NCI-H446 (cell line): ENCODE data around the gene ZNF302.
"Not testable (repeated sequence)": the region's sequence is repeated elsewhere in the genome, so short reads cannot be mapped to it uniquely, and the experiment has no call there.

Experiments
- DNase-seq, 2 experiments: peaks; one replicate each; lab custom pipeline; 2025; lab: John Stamatoyannopoulos, UW

The ZNF302 gene

DNA sequence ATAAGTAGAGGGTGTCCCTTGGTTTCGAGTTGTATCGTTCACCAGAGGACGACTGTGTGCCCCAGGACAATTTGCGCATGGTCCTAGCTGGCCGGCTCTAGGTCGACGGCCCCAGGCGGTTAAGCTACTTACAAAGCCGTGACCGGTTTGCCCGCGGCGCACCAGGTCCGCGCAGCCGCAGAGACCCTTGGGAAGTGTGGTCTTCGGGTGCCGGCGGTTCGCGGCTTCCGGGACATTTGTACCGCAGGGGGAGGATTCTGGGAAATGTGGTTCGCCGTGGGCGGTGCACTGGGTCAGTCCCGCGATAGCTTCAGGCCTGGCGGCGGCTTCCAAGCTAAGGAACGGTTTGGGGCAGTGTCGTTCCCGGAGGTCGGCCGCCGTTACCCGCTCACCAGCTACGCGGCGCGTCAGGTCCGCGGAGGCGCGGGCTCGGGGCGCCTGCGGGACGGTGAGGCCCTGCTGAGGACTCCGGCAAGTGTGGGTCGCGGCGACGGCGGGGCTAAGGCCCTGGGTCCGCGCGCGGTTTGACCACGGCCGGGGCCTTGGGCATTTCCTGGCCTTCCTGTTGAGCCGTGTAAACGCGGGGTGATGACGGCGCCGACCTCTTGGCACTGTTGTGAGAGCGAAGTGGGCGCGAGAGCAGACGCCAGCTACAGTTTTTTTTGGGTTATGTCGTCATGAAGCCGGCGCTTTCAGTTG, at the start of gene ZNF302:
ZNF302 (plus strand) TSS at position 293 of the 699 bp plus-strand sequence. CDS start 1,127 bp downstream, outside the sequence.
- peak; percentile 93 to 98 for DNase-seq

DNA sequence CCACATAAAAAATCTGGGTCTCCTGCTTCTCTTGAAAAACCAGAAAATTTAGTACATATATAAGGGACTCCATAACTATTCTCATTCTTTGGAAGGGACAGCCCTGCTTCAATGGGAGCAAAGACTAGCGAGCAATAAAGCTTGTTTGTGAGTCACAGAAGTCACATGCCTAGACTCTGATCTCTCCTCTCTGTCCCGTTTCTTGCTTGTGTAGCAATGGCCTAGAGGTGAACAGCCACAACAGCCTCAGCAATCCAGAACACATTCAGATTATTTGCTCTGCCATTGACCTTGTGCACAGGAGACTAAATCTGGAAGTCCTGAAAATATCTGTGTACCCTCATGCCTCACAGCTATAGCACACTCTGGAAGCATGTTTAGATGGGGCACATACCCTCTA, 43.7 kb upstream of the ZNF302 start:
- DNase-seq, result no peak

DNA sequence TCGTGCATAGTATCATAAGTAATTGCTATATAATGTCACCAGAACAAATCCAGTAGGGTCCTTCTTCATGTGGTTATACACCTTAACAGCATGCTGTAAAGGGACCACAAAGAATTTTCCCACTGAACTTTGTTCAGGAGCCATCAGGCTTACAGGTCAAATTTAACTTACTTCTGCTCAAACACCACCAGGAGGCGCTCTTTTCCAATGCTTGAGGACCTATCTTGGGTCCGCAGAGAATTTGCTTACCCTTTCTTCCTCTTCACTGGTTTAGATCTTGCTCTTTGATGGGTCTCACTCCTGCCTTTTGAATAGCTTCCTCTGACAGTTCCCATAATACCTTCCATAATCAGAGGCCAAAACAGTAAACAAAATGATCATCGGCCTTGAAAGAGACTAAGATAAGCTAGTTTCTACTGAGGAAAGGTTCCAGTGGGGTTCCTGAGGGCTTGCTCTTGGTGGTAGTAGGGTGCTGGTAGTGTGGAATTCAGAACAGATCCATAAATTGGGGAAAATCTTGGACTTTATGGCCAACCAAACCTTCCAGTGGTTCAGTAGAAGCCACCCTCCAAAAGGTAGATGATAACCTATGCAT, 37.9 kb upstream of the ZNF302 start:
- peak; percentile 62 to 85 for DNase-seq

DNA sequence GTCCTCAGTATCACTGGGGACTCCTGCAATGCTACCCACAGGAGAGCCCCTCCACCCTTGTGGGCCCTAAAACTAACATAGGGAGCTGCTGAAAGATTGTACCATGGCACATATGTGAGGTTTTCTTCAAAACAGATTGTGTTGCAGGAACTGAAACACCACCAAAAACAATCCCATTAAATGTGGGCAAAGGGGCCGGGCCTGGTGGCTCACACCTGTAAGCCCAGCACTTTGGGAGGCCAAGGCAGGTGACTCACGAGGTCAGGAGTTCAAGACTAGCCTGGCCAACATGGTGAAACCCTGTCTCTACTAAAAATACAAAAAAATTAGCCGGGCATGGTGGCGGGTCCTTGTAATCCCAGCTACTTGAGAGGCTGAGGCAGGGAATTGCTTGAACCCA, 35.2 kb upstream of the ZNF302 start:
- no peak for DNase-seq

DNA sequence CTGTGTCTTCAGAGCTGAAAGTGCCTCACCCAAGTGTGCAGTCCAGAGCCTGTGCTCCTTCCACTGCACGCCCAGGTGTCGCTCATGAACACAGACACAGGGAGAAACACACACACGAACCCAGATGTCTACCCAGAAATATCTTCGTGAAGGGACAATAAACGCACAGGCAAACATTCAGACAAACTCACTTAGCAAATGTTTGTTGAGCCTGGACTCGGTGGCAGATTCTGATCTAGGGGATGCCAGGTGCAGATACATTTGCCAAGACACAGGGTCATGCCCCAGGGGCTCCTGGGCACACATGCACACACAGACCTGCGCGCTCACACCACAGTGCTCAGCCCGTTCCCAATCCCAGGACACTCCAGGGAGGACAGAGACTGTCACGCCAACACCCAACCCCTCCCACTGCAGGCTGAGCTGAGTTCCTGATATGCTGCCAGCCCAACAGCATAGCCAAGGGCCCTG, 32.5 kb upstream of the ZNF302 start:
- DNase-seq, result no peak

DNA sequence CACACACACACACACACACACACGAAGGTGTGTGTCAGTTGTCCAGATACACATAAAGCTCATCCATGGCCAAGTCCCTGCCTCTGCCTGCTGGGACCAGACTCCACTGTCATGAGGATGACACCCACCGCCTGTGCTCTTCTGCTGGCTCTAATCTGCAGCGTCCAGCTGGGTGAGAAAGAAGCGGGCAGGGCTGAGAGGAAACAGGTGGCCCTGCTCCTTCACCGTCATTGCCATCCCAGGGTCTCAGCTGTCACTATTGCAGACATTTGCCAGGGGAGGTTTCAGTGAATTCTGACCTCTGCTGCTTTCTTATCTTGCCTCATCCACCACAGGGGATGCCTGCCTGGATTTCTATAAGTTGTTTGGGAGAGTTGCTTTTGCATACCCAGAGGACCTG, 31.9 kb upstream of the ZNF302 start:
- DNase-seq, result no peak

DNA sequence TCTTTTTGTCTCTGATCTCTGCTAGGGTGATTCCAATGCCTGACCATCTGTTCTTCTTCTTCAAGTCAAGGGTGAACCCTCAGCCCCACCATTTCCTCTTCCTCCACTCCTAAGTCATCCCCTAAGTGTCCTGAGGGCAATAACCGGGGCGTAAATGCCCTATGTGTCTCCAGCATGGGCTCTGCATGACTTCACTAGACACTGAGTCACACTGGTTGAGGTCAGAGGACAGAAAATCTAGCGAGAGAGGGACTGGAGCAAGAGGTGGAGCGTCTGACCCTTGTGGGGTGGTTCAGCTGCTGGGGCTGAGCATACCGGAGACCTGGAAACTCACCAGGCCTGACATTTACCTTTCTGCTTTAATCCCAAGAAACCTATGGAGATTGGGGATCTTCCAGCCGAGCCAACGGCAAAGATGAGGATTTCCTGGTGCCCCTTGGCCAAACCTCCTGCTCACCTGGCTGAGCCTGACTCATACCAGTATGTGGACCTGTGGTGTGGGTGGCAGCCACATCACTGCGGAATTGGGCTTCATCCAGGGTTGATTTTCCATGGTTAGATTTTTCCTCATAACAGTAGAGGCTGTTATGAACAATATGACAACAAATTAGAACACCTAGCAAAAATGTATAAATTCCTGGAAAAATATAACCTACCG, 27.5 kb upstream of the ZNF302 start:
- no peak for DNase-seq

DNA sequence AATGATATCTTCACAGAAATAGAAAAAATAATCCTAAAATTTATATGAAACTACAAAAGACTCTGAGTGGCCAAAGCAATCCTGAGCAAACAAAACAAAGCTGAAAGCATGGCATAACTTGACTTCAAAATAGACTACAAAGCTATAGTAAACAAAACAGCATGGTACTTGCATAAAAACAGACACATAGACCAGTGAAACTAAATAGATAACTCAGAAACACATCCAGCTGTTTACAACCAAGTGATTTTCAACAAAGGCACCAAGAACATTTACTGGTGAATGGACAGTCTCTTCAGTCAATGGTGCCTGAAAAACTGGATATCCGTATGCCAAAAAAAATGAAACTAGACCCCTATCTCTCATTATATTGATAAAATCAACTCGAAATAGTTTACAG, 25.7 kb upstream of the ZNF302 start:
- no peak for DNase-seq

DNA sequence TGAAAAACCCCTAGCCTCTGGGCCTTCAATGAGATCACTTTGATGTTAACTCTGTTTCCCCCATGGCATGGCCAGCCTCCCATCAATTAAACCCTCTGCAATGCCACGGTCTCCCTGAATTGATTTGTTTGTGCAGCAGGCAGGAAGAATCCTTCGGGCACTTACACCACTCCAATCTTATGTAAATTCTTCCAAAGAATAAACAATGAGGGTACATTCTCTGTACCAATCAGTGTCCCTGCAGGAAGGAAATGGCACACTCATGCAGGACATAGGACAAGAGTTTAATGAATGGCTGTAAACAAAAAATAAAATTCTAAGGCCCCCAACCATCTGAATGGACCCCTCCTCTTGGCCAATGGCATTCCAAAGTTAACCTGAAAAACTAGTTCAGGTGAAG, 22.7 kb upstream of the ZNF302 start:
- no peak for DNase-seq

DNA sequence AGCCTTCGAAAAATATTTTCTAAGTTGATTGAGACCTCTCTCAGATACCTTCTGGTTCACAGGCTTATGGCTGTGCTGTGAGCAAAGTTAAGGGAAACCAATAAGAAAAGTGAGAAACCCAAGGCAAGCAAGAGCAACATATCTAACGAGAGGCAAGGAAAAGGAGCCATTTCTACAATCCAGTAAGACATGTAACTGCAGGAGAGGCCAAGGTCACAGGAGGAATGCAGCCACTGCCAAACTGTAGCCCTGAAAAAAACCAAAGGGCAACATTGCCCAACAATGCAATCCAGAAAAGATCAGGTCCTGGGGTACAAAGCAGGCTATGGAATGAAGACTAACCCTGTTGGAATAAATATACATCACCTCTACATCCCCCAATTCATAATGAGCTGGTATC, 21.8 kb upstream of the ZNF302 start:
- DNase-seq, result no peak

DNA sequence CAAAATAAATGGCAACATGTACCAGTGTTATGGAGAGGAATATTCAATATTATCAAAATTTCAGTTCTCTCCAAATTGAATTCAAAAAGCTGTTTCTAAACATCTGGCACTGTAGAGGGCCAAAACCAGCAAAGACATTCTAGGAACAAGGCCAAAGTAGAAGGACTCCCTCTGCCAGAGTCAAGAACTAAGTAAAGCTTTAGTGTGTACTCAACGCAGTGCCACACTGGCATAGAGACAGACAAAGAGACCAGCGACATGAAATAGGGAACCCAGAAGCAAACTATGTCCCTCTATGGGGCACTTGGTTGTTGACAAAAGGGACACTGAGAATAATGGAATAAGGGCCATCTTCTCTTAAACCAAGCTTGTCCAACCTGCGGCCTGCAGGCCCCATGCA, 16.1 kb upstream of the ZNF302 start:
- peak; percentile 14 to 57 for DNase-seq

DNA sequence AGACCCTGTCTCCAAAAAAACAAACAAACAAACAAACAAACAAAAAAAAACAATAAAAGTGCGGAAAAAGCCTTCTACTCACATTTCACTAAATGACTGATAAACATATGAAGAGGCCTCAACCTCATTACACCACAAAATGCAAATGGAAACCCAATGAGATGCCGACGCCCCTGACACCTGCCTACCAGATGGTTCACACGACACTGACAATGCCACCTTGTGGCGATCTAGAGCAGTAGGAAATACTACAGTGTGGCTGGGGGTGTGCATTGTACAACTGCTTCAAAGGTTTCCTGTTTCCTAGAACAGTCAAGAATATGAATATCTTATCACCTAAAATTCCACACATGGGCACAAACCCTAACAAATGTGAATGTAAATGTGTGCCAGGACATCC, 14.6 kb upstream of the ZNF302 start:
- DNase-seq, result peak in 1 of 2 experiments; percentile 42

DNA sequence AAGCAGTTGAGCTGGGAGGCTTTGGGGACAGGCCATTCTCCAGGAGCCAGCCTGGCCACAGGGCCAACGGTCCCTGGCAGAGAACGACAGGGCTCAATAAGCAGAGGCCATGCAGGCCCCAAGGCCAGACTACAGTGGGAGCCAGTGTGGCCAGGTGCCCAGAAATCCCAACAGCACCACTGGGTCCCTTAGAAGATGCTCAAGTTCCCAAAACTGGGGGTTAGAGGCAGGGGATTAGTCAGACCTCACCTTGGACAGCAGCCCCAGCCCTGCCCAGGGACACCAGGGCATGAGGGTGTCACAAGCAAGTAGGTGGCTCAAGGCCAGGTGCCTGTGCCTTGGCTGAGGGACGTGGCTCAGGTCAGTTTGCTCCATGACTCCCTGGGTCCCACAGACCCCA, 13.3 kb upstream of the ZNF302 start:
- no peak for DNase-seq

DNA sequence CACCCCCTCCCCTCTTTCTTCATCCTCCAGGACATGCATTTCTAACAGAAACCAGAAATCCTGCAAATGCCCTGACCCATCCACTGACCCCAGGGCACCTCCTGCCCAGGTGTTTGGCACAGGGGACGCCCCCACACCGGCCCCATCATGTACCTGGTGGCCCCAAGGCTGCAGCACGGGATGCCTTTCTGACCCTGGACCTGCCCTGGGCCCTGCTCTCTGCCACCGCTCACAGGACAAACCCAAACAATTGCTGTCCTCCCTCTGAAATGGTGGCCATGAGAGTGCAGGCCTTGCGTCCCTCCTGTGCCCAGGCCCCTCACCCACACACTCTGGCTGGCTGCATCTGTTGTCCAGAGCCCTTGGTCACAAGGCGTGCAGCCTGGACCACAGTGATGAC, 12.6 kb upstream of the ZNF302 start:
- no peak for DNase-seq

DNA sequence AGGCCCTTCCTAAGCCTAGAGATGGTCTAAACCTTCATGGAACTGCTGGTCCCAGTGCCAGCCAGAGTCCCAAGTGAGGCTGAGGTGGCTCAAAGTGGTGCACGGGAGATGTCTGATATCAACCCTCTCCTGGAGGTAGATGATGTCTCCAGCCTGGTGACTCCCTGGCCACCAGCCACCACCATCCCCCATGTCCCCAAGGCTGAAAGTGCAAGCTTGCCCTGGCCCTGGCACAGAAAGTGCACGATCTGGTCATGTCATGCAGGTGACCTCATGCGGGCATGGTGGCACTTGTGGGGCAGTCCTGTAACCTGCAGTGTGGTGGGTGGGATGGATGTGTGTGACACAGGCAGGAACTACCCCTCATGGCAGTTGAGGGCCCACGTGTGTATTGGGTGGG, 12.2 kb upstream of the ZNF302 start:
- DNase-seq, result not testable (repeated sequence)

DNA sequence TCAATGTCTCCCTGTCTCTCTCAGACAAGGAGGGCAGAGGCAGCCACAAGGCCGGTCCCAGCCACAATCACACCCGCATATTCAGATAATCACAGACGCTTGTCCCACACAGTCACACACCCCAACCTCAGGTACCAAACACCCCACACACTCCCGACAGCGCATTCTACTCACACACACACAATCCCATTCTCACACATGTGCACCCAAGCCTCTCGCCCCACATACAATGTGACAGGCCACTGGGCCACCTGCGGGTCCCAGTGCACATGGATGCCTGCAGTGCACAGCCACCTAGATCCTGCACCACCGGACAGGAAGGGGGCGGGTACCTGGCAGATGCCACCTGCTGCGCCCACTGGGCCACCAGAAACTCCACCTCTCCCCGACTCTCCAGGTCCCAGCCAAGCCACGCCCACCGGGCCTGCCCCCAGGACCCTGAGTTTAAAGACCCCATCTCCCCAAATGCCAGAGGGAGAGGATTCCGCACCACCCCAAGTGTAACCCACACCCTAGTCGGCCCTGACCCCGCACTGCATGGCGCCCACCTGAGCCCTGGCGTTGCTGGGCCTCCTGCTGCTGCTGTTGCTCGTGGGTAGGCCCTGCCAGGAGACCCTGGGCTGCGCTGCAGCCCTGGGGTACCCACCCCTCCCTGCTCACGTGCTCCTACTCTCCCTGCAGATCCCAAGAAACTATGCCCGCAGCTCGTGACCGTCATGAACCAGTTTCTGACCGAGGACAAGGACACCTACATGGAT, 11.1 kb upstream of the ZNF302 start:
- DNase-seq, result no peak

DNA sequence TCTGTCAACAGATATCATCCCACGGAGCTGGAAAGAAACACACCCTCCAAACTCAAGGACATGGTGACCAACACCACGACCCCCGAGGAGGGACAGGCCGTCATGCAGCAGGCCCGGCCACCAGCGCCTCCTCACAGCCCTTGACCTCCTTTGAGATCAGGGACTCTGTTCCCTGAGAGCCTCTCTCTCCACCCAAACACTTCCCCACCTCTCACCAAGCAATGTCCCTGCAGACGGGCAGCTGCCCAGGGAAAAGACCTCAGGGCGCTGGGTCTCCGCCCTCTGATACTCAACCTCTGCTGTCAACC, 10.6 kb upstream of the ZNF302 start:
- DNase-seq, result no peak

DNA sequence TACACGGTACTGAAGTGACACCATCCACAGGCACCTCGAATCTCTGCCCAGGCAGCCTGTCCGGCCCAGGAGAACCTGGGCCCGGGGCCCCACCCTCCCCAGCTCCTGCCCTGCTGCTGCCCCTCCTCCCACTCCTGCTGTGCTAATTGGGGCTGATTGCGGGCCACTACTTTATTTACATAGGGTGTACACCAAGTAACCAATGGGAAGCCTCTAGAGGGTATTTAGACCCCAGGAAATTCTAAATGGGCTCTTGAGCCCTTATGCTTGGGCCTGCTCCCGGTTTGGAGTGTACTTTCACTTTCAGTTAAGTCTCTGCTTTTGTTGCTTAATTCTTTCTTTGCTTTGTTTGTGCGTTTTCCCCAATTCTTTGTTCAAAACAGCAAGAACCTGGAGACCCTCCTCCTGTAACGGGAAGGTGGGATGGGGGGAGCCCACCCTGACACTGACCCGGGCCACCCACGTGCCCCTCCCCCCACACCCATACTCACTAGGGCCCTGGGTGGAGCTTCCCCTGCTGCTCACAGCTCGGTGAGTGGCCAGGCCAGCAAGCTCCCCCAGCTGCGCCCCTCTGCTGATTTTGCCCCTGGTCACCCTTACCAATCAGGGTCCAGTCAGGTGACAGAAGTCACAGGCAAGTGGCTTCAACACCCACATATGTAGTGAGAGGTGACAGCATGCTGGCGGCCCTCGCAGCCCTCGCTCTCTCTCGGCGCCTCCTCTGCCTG, 10.0 kb upstream of the ZNF302 start:
- no peak for DNase-seq

DNA sequence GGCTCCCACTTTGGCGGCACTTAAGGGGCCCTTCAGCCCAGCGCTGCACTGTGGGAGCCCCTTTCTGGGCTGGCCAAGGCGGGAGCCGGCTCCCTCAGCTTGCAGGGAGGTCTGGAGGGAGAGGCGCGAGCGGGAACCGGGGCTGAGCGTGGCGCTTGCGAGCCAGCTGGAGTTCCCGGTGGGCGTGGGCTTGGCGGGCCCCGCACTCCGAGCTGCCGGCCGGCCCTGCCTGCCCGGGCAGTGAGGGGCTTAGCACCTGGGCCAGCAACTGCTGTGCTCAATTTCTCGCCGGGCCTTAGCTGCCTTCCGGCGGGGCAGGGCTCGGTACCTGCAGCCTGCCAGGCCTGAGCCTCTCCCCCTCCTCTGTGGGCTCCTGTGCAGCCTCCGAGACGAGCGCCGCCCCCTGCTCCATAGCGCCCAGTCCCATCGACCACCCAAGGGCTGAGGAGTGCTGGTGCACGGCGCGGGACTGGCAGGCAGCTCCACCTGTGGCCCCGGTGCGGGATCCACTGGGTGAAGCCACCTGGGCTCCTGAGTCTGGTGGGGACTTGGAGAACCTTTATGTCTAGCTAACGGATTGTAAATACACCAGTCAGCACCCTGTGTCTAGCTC, 9.3 kb upstream of the ZNF302 start:
- DNase-seq, result not testable (repeated sequence)

DNA sequence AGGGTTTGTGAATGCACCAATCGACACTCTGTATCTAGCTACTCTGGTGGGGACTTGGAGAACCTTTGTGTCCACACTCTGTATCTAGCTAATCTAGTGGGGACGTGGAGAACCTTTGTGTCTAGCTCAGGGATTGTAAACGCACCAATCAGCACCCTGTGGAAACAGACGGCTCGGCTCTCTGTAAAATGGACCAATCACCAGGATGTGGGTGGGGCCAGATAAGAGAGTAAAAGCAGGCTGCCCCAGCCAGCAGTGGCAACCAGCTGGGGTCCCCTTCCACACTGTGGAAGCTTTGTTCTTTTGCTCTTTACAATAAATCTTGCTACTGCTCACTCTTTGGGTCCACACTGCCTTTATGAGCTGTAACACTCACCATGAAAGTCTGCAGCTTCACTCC, 8.8 kb upstream of the ZNF302 start:
- DNase-seq, result not testable (repeated sequence)

DNA sequence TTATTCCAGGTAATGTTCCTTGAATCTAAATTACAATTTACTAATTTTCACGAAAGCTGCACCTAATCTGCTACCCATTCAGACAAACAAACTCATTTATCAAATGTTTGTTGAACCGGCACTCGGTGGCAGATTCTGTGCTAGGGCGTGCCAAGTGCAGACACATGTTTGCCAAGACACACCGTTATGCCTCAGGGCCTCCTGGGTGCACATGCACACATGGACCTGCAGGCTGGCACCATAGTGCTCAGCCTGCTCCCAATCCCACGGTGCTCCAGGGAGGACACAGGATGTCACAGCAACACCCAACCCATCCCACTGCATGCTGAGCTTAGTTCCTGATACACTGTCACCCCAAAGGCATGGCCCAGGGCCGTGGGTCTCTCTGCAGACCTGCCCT, 8.2 kb upstream of the ZNF302 start:
- peak in 1 of 2 experiments; percentile 51 for DNase-seq

DNA sequence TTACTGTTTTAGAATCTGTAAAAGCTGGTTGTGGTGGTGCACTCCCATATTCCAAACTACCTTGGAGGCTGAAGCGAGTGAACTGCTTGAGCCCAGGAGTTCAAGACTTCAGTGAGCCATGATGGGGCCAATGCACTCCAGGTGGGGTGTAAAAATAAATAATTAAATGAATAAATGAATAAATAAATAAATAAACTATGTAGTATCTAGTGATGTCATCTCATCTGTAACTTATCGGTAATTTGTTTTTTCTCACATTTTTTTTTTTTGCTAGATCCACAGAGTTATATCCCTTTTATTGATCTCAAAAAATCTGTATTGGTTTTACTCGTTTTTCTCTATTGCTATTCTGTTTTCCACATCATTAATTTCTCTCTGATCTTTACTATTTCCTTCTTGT, 5.5 kb upstream of the ZNF302 start:
- no peak for DNase-seq
